Hepatocyte (in vitro differentiated cells): ENCODE results near the gene SPEG. TPM values are rescaled to one million over a fixed set of nuclear protein-coding genes. Genes with fewer than 3 reads are reported as not detected.

Source experiments
- DNase-seq: peaks from one replicate; pipeline ENCODE4 v3.0.0-alpha.2; 2016; ENCODE audit warnings: low spot score
- H2AFZ ChIP-seq: fragments of 200-600 bp; sonication (generic); 2 replicates; pipeline ENCODE4 v1.6.0; 2016; ENCODE audit warnings: antibody characterized with exemption, mild to moderate bottlenecking
- H3K27ac ChIP-seq: fragments of 200-600 bp; sonication (generic); 2 replicates; pipeline ENCODE4 v1.5.1; 2016; ENCODE audit warnings: mild to moderate bottlenecking
- H3K27me3 ChIP-seq: fragments of 200-600 bp; sonication (generic); 2 replicates; pipeline ENCODE4 v1.6.1; 2016
- H3K36me3 ChIP-seq: fragments of 200-600 bp; sonication (generic); replicated peaks from 2 replicates; pipeline ENCODE4 v1.5.1; 2016; ENCODE audit warnings: low read depth; ENCODE audit not compliant: insufficient read depth
- H3K4me1 ChIP-seq: fragments of 200-600 bp; sonication (generic); 2 replicates; pipeline ENCODE4 v1.5.1; 2016; ENCODE audit warnings: mild to moderate bottlenecking, moderate library complexity; ENCODE audit not compliant: insufficient read depth
- H3K4me2 ChIP-seq: fragments of 200-600 bp; sonication (generic); 2 replicates; pipeline ENCODE4 v1.6.0; 2016
- H3K4me3 ChIP-seq: fragments of 200-600 bp; sonication (generic); 2 replicates; pipeline ENCODE4 v1.5.1; 2016; ENCODE audit warnings: mild to moderate bottlenecking
- H3K79me2 ChIP-seq: fragments of 200-600 bp; sonication (generic); 2 replicates; pipeline ENCODE4 v1.6.0; 2017; ENCODE audit warnings: mild to moderate bottlenecking
- H3K9me2 ChIP-seq: fragments of 200-600 bp; sonication (generic); replicated peaks from 2 replicates; pipeline ENCODE4 v1.6.0; 2017; ENCODE audit warnings: mild to moderate bottlenecking; ENCODE audit not compliant: insufficient read depth
- H3K9me3 ChIP-seq: fragments of 200-600 bp; sonication (generic); 2 replicates; pipeline ENCODE4 v1.5.1; 2016; ENCODE audit warnings: low read depth, mild to moderate bottlenecking
- H4K20me1 ChIP-seq: fragments of 200-600 bp; sonication (generic); 2 replicates; pipeline ENCODE4 v1.6.0; 2016; ENCODE audit warnings: mild to moderate bottlenecking; ENCODE audit not compliant: insufficient read depth, poor library complexity, severe bottlenecking
- EZH2 ChIP-seq: fragments of 200-600 bp; sonication (generic); IDR thresholded peaks from 2 replicates; pipeline ENCODE4 v1.6.1; 2016; ENCODE audit warnings: antibody characterized with exemption, mild to moderate bottlenecking, borderline replicate concordance
- EZH2phosphoT487 ChIP-seq: fragments of 200-600 bp; sonication (generic); IDR thresholded peaks from one replicate; pipeline ENCODE4 v1.6.1; 2018; ENCODE audit warnings: antibody characterized with exemption, mild to moderate bottlenecking, low read depth, moderate library complexity; ENCODE audit not compliant: unreplicated experiment, severe bottlenecking
- WGBS: methylation state at CpG from one replicate; pipeline ENCODE4 v1.1.6; 2016; ENCODE audit warnings: low lambda C conversion rate; ENCODE audit errors: missing lambda C conversion rate; 5-methylcytosine and 5-hydroxymethylcytosine counted together
- polyA plus RNA-seq: library from polyadenylated mRNA; unstranded; fragments of >200 nt; fragmentation: Nextera tagmentation; extraction: Ambion mirVana; gene quantifications from 2 replicates; pipeline ENCODE4 v1.2.1, GENCODE V29; 2016
- total RNA-seq: library from RNA; depleted of rRNA; stranded (reverse); fragments of >200 nt; gene quantifications from 2 replicates; pipeline ENCODE4 v1.2.3, GENCODE V29; 2014
- TF ChIP-seq, protein P1 (sequence below): fragments of 200-600 bp; sonication (generic); IDR thresholded peaks from 2 replicates; pipeline ENCODE4 v1.5.1; 2016; ENCODE audit warnings: antibody characterized with exemption, mild to moderate bottlenecking; ENCODE audit not compliant: poor library complexity

The SPEG gene
- total and polyA plus RNA-seq, 2 experiments from 2014 or later: 21.6 to 40.0 TPM

DNA sequence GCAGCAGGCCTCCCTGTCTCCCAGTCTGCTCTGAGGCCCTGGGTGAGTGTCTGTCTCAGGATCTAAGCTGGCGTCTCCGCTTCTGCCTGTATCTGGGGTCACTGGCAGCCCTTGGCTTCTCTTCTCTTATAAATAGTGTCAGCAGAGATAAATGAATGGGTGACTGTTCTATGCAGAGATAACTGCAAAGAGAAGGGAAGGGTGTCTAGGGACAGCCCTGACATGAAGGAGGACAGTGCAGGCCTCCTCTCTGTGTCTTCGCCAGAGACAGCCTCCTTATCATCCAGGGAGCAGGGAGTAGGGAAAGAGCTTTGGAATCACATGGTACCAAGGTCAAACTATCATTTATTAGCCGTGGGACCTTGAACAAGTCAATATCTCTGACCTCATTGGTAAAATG, 35.8 kb downstream of the SPEG start:
- Histone ChIP-seq H3K79me2 (no peaks in the 10 kb centered on the region), H2AFZ (no peak overlapping the region), H3K9me2 (no peaks in the 10 kb centered on the region), H3K27me3 (no peaks in the 10 kb centered on the region), H3K27ac (no peak overlapping the region), H3K9me3 (no peaks in the 10 kb centered on the region), H3K4me1 (no peaks in the 10 kb centered on the region), H3K4me3 (no peak overlapping the region), H3K36me3 (no peaks in the 10 kb centered on the region), H3K4me2 (no peak overlapping the region), H4K20me1 (no peaks in the 10 kb centered on the region)
- DNase-seq: no peak
- TF ChIP-seq EZH2phosphoT487 (no peak), EZH2 (no peak)
- TF ChIP-seq, protein P1, sequence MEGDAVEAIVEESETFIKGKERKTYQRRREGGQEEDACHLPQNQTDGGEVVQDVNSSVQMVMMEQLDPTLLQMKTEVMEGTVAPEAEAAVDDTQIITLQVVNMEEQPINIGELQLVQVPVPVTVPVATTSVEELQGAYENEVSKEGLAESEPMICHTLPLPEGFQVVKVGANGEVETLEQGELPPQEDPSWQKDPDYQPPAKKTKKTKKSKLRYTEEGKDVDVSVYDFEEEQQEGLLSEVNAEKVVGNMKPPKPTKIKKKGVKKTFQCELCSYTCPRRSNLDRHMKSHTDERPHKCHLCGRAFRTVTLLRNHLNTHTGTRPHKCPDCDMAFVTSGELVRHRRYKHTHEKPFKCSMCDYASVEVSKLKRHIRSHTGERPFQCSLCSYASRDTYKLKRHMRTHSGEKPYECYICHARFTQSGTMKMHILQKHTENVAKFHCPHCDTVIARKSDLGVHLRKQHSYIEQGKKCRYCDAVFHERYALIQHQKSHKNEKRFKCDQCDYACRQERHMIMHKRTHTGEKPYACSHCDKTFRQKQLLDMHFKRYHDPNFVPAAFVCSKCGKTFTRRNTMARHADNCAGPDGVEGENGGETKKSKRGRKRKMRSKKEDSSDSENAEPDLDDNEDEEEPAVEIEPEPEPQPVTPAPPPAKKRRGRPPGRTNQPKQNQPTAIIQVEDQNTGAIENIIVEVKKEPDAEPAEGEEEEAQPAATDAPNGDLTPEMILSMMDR: no peak
- WGBS: 76% methylated on average over 4 of the region's 4 CpGs

- Histone ChIP-seq H4K20me1 (no peaks in the 10 kb centered on the region), H3K9me2 (no peaks in the 10 kb centered on the region), H3K4me3 (no peak overlapping the region), H3K9me3 (no peaks in the 10 kb centered on the region), H3K27ac (no peak overlapping the region), H3K4me1 (peaks cover 4% of the 10 kb centered on the region), H3K36me3 (no peaks in the 10 kb centered on the region), H2AFZ (no peak overlapping the region), H3K27me3 (no peaks in the 10 kb centered on the region), H3K4me2 (no peak overlapping the region), H3K79me2 (no peaks in the 10 kb centered on the region)
- no peak for TF ChIP-seq EZH2
- TF ChIP-seq EZH2phosphoT487: no peak
- no peak for DNase-seq
- 92% methylated on average over 21 of the region's 22 CpGs for WGBS
These were observed 37.1 kb downstream of the SPEG start for GRCh38 chr2:219471476-219472371.

GRCh38 chr2:219472629-219473187, 38.1 kb downstream of the SPEG start:
- no peaks in the 10 kb centered on the region for H3K9me2 ChIP-seq
- no peaks in the 10 kb centered on the region for H3K9me3 ChIP-seq
- peaks cover 5% of the 10 kb centered on the region for H3K4me1 ChIP-seq
- H3K27me3 ChIP-seq: no peaks in the 10 kb centered on the region
- H3K4me3 ChIP-seq: no peak overlapping the region
- no peak overlapping the region for H3K27ac ChIP-seq
- no peaks in the 10 kb centered on the region for H3K36me3 ChIP-seq
- H3K79me2 ChIP-seq: no peaks in the 10 kb centered on the region
- DNase-seq: no peak
- no peak overlapping the region for H3K4me2 ChIP-seq
- H2AFZ ChIP-seq: no peak overlapping the region
- TF ChIP-seq EZH2phosphoT487 (no peak), EZH2 (no peak)
- TF ChIP-seq, protein P1: no peak
- no peaks in the 10 kb centered on the region for H4K20me1 ChIP-seq
- 81% methylated on average over 10 of the region's 12 CpGs for WGBS

GRCh38 chr2:219473511-219473910, 38.9 kb downstream of the SPEG start:
- peaks cover 5% of the 10 kb centered on the region for H3K4me1 ChIP-seq
- H3K27ac ChIP-seq: no peak overlapping the region
- TF ChIP-seq, protein P1: no peak
- TF ChIP-seq EZH2 (no peak), EZH2phosphoT487 (no peak)
- H3K27me3 ChIP-seq: no peaks in the 10 kb centered on the region
- H3K4me3 ChIP-seq: no peak overlapping the region
- H3K36me3 ChIP-seq: no peaks in the 10 kb centered on the region
- H3K79me2 ChIP-seq: no peaks in the 10 kb centered on the region
- no peak overlapping the region for H3K4me2 ChIP-seq
- H3K9me3 ChIP-seq: no peaks in the 10 kb centered on the region
- H4K20me1 ChIP-seq: no peaks in the 10 kb centered on the region
- H3K9me2 ChIP-seq: no peaks in the 10 kb centered on the region
- 90% methylated on average over 15 of the region's 18 CpGs for WGBS
- H2AFZ ChIP-seq: no peak overlapping the region
- no peak for DNase-seq
